H9 (cell line): ENCODE results near the gene SLC49A4. TPM values are rescaled to one million over a fixed set of nuclear protein-coding genes. Genes with fewer than 3 reads are reported as not detected.

ENCODE experiments used
- DNase-seq: peaks from one replicate; pipeline ENCODE4 v3.0.0-alpha.2; 2017
- H2AFZ ChIP-seq: one replicate; pipeline ENCODE4 v1.6.1; 2013; ENCODE audit warnings: mild to moderate bottlenecking, low read length, control low read depth, moderate library complexity
- H2AK5ac ChIP-seq: 2 replicates; pipeline ENCODE4 v1.6.1; 2013; ENCODE audit warnings: low read length, control low read depth, mixed read lengths; ENCODE audit not compliant: insufficient read length
- H2BK120ac ChIP-seq: one replicate; pipeline ENCODE4 v1.6.1; 2013; ENCODE audit warnings: low read depth, mild to moderate bottlenecking, low read length, control low read depth, inconsistent platforms; ENCODE audit not compliant: poor library complexity, severe bottlenecking
- H2BK12ac ChIP-seq: 2 replicates; pipeline ENCODE4 v1.6.1; 2013; ENCODE audit warnings: low read length, control low read depth, mixed read lengths, low read depth; ENCODE audit not compliant: insufficient read length
- H2BK15ac ChIP-seq: 2 replicates; pipeline ENCODE4 v1.6.1; 2013; ENCODE audit warnings: low read depth, low read length, control low read depth
- H2BK20ac ChIP-seq: one replicate; pipeline ENCODE4 v1.6.1; 2013; ENCODE audit warnings: low read depth, mild to moderate bottlenecking, low read length, control low read depth, inconsistent platforms; ENCODE audit not compliant: poor library complexity, severe bottlenecking
- H2BK5ac ChIP-seq: 2 replicates; pipeline ENCODE4 v1.6.1; 2013; ENCODE audit warnings: low read length, control low read depth, mixed read lengths; ENCODE audit not compliant: insufficient read length
- H3K14ac ChIP-seq: 2 replicates; pipeline ENCODE4 v1.6.1; 2013; ENCODE audit warnings: low read length, control low read depth; ENCODE audit not compliant: insufficient read depth
- H3K18ac ChIP-seq: 2 replicates; pipeline ENCODE4 v1.6.1; 2013; ENCODE audit warnings: low read depth, mild to moderate bottlenecking, mixed read lengths, low read length, control low read depth; ENCODE audit not compliant: insufficient read length
- H3K23ac ChIP-seq: 2 replicates; pipeline ENCODE4 v1.6.1; 2013; ENCODE audit warnings: low read length, control low read depth, mixed read lengths, low read depth; ENCODE audit not compliant: insufficient read length
- H3K23me2 ChIP-seq: 2 replicates; pipeline ENCODE4 v1.6.1; 2013; ENCODE audit warnings: low read depth, mild to moderate bottlenecking, mixed read lengths, low read length, control low read depth; ENCODE audit not compliant: insufficient read length, poor library complexity, severe bottlenecking
- H3K27ac ChIP-seq: 2 replicates; pipeline ENCODE4 v1.5.1; 2013; ENCODE audit warnings: low read length, control low read depth, mixed read lengths, low read depth; ENCODE audit not compliant: insufficient read length
- H3K27me3 ChIP-seq: 2 replicates; pipeline ENCODE4 v1.6.1; 2013; ENCODE audit warnings: low read length, control low read depth, inconsistent platforms; ENCODE audit not compliant: insufficient read depth
- H3K4ac ChIP-seq: 2 replicates; pipeline ENCODE4 v1.6.1; 2013; ENCODE audit warnings: low read depth, mild to moderate bottlenecking, control low read depth, inconsistent platforms, low read length, moderate library complexity
- H3K4me1 ChIP-seq: 2 replicates; pipeline ENCODE4 v1.6.1; 2013; ENCODE audit warnings: low read length, control low read depth, inconsistent platforms; ENCODE audit not compliant: insufficient read depth
- H3K4me2 ChIP-seq: 2 replicates; pipeline ENCODE4 v1.6.1; 2013; ENCODE audit warnings: low read length, control low read depth, mixed read lengths; ENCODE audit not compliant: insufficient read length, insufficient read depth
- H3K56ac ChIP-seq: 2 replicates; pipeline ENCODE4 v1.6.1; 2013; ENCODE audit warnings: low read depth, mild to moderate bottlenecking, mixed read lengths, low read length, control low read depth; ENCODE audit not compliant: insufficient read length
- H3K79me1 ChIP-seq: 2 replicates; pipeline ENCODE4 v1.6.1; 2013; ENCODE audit warnings: low read depth, mild to moderate bottlenecking, moderate library complexity, low read length, control low read depth, inconsistent platforms; ENCODE audit not compliant: insufficient read depth, poor library complexity, severe bottlenecking
- H3K79me2 ChIP-seq: 2 replicates; pipeline ENCODE4 v1.6.1; 2013; ENCODE audit warnings: low read length, control low read depth, inconsistent platforms; ENCODE audit not compliant: insufficient read depth
- H3K9ac ChIP-seq: 2 replicates; pipeline ENCODE4 v1.6.1; 2013; ENCODE audit warnings: low read length, control low read depth, mixed read lengths; ENCODE audit not compliant: insufficient read length; ENCODE audit errors: extremely low read depth
- H3K9me3 ChIP-seq: one replicate; pipeline ENCODE4 v1.6.1; 2013; ENCODE audit warnings: low read depth, low read length, inconsistent platforms; ENCODE audit not compliant: control insufficient read depth
- H3T11ph ChIP-seq: one replicate; pipeline ENCODE4 v1.6.1; 2013; ENCODE audit warnings: mild to moderate bottlenecking, low read length, control low read depth, inconsistent platforms
- H4K20me1 ChIP-seq: one replicate; pipeline ENCODE4 v1.6.1; 2013; ENCODE audit not compliant: control insufficient read depth, insufficient read length, insufficient read depth
- H4K5ac ChIP-seq: 2 replicates; pipeline ENCODE4 v1.6.1; 2013; ENCODE audit warnings: low read depth, mild to moderate bottlenecking, mixed read lengths, low read length, control low read depth; ENCODE audit not compliant: insufficient read length
- H4K8ac ChIP-seq: replicated peaks from 2 replicates; pipeline ENCODE4 v1.6.1; 2013; ENCODE audit warnings: low read length, control low read depth, mixed read lengths, low read depth; ENCODE audit not compliant: insufficient read length
- H4K91ac ChIP-seq: 2 replicates; pipeline ENCODE4 v1.6.1; 2013; ENCODE audit warnings: low read depth, mild to moderate bottlenecking, moderate library complexity, mixed read lengths, low read length, control low read depth; ENCODE audit not compliant: insufficient read length
- H3K27ac Mint-ChIP-seq, 3 experiments: 2 replicates in 2 of 3; 3 replicates in 1 of 3; pipeline ENCODE4 v1.8.0; 2020 to 2021; ENCODE audit warnings: mixed read lengths in 3 of 3, mild to moderate bottlenecking in 1 of 3, moderate library complexity in 1 of 3
- H3K27me3 Mint-ChIP-seq: 2 replicates; pipeline ENCODE4 v1.8.0; 2021; ENCODE audit warnings: low read depth, mild to moderate bottlenecking, moderate library complexity, mixed read lengths
- H3K36me3 Mint-ChIP-seq, 3 experiments: 2 replicates in 2 of 3; 3 replicates in 1 of 3; pipeline ENCODE4 v1.8.0; 2020 to 2021; ENCODE audit warnings: low read depth in 3 of 3, mixed read lengths in 3 of 3; ENCODE audit not compliant: insufficient read depth in 1 of 3
- H3K4me1 Mint-ChIP-seq, 2 experiments: 2 replicates each; pipeline ENCODE4 v1.8.0; 2020; ENCODE audit warnings: mixed read lengths in 2 of 2
- H3K4me3 Mint-ChIP-seq, 2 experiments: 2 replicates in 1 of 2; 3 replicates in 1 of 2; pipeline ENCODE4 v1.8.0; 2020 to 2021; ENCODE audit warnings: mild to moderate bottlenecking in 2 of 2, mixed read lengths in 2 of 2, moderate library complexity in 1 of 2
- H3K9me3 Mint-ChIP-seq, 2 experiments: 2 replicates in 1 of 2; 3 replicates in 1 of 2; pipeline ENCODE4 v1.8.0; 2020; ENCODE audit warnings: mild to moderate bottlenecking in 2 of 2, mixed read lengths in 2 of 2, moderate library complexity in 1 of 2
- WGBS: extraction: QIAGEN DNeasy Blood & Tissue Kit; methylation state at CpG from one replicate; pipeline ENCODE4 v1.1.7; 2013; ENCODE audit warnings: missing lambda C conversion rate, low lambda C conversion rate, mixed read lengths; ENCODE audit not compliant: insufficient read length; ENCODE audit errors: extremely low coverage; 5-methylcytosine and 5-hydroxymethylcytosine counted together
- total RNA-seq: library from RNA; stranded (reverse); gene quantifications from 2 replicates; pipeline ENCODE4 v1.2.1, GENCODE V29; 2021
- TF ChIP-seq, protein P1 (sequence below): fragments of 200-600 bp; sonication (generic); conservative IDR thresholded peaks from 3 replicates; pipeline ENCODE4 v1.8.0; 2021; ENCODE audit warnings: antibody characterized with exemption, mild to moderate bottlenecking

SLC49A4 gene
- total RNA-seq, 1 experiment from 2014 or later, result 10.7 TPM

DNA sequence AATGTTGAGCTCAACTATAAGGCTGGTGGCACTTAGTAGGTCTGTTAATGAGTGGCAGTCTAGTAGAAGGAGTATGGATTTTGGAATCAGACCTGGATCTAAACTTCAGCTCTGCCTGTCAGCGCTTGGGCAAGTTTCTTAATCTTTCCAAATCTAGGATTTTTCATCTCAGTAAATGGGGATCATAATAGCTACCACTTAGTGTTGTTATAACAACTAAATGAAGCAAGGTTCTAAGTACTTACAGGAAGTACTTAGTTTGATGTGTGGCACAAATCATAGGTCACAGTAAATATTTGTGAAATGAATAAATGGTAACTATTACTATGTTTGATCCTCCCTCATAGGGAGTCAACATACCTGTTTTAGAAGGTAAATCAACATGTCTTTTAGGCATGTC, 31.4 kb downstream of the SLC49A4 start:
- no peak for DNase-seq
- Mint-ChIP-seq H3K27me3 (no peaks in the 10 kb centered on the region), H3K36me3 (peaks cover 0 to 4% (median 0%) of the 10 kb centered on the region in 3 experiments; a peak in 3 of 7 replicates), H3K4me3 (no peak overlapping the region), H3K9me3 (no peaks in the 10 kb centered on the region), H3K4me1 (no peaks in the 10 kb centered on the region), H3K27ac (no peak overlapping the region)
- Histone ChIP-seq H4K91ac (no peak overlapping the region), H3K23ac (no peak overlapping the region), H3K4me1 (no peaks in the 10 kb centered on the region), H2BK12ac (no peak overlapping the region), H3K56ac (no peak overlapping the region), H3K18ac (no peak overlapping the region), H2AK5ac (no peak overlapping the region), H3K4ac (no peak overlapping the region), H3T11ph (no peak overlapping the region), H3K14ac (no peak overlapping the region), H4K8ac (no peak overlapping the region), H2AFZ (no peak overlapping the region), H3K27ac (no peak overlapping the region), H4K20me1 (no peaks in the 10 kb centered on the region), H2BK20ac (no peak overlapping the region), H3K9ac (no peak overlapping the region), H3K79me2 (no peaks in the 10 kb centered on the region), H3K79me1 (no peaks in the 10 kb centered on the region), H3K27me3 (no peaks in the 10 kb centered on the region), H2BK5ac (no peak overlapping the region), H3K4me2 (no peak overlapping the region), H2BK15ac (no peak overlapping the region), H2BK120ac (no peak overlapping the region), H4K5ac (no peak overlapping the region), H3K9me3 (no peaks in the 10 kb centered on the region), H3K23me2 (no peaks in the 10 kb centered on the region)
- TF ChIP-seq, protein P1, sequence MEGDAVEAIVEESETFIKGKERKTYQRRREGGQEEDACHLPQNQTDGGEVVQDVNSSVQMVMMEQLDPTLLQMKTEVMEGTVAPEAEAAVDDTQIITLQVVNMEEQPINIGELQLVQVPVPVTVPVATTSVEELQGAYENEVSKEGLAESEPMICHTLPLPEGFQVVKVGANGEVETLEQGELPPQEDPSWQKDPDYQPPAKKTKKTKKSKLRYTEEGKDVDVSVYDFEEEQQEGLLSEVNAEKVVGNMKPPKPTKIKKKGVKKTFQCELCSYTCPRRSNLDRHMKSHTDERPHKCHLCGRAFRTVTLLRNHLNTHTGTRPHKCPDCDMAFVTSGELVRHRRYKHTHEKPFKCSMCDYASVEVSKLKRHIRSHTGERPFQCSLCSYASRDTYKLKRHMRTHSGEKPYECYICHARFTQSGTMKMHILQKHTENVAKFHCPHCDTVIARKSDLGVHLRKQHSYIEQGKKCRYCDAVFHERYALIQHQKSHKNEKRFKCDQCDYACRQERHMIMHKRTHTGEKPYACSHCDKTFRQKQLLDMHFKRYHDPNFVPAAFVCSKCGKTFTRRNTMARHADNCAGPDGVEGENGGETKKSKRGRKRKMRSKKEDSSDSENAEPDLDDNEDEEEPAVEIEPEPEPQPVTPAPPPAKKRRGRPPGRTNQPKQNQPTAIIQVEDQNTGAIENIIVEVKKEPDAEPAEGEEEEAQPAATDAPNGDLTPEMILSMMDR, result no peak
- no CpG with 5 or more reads among the region's 1 CpG for WGBS
